Stimulated activated naive CD8-positive, alpha-beta T cell treated with anti-CD3 and anti-CD28 coated beads, Interleukin-15, amount 100 ng/mL, for 72 hours (primary cell): ENCODE measurements around the gene PTGIS.

Experiments
- ATAC-seq: fragments of 150-1000 bp; cut with Tn5 transposase; 2 replicates; pipeline ENCODE4 v1.10.0; 2021; ENCODE audit warnings: mild to moderate bottlenecking, moderate library complexity
- DNase-seq, 2 donors: peaks; one replicate each; pipeline ENCODE4 v3.0.0; 2021 to 2022
- H3K27ac Mint-ChIP-seq, 2 donors: one replicate each; pipeline ENCODE4 v1.8.0; 2022; ENCODE audit warnings: mild to moderate bottlenecking in 2 of 2, mixed read lengths in 2 of 2, moderate library complexity in 2 of 2
- H3K27me3 Mint-ChIP-seq: one replicate; pipeline ENCODE4 v1.8.0; 2022; ENCODE audit warnings: mixed read lengths
- H3K4me1 Mint-ChIP-seq: one replicate; pipeline ENCODE4 v1.8.0; 2022; ENCODE audit warnings: mild to moderate bottlenecking, mixed read lengths
- H3K4me3 Mint-ChIP-seq, 2 donors: one replicate each; pipeline ENCODE4 v1.8.0; 2022; ENCODE audit warnings: mild to moderate bottlenecking in 2 of 2, mixed read lengths in 2 of 2, moderate library complexity in 1 of 2
- H3K9me3 Mint-ChIP-seq, 2 donors: one replicate each; pipeline ENCODE4 v1.8.0; 2022; ENCODE audit warnings: mixed read lengths in 2 of 2

Gene PTGIS

DNA sequence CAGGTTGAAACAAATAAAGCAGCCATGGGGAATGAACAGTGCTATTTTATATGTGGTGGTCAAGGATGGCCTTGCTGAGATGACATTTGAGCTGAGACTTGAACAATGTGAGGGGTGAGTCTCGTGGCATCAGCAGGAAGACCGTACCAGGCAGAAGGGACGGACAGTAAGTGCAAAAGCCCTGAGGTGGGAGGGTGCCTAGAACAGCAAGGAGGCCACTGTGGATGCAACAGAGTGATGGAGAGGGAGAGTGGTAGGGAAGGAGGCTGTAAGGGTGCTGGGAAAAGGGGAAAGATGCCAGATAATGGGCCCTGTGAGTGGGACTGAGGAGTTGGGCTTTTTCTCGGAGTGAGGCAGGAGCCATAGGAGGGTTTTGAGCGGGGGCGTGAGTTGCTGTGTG lies 97.0 kb downstream of the PTGIS start:
- H3K4me3 Mint-ChIP-seq: no peak overlapping the region
- peaks cover 64% of the 10 kb centered on the region for H3K27me3 Mint-ChIP-seq

DNA sequence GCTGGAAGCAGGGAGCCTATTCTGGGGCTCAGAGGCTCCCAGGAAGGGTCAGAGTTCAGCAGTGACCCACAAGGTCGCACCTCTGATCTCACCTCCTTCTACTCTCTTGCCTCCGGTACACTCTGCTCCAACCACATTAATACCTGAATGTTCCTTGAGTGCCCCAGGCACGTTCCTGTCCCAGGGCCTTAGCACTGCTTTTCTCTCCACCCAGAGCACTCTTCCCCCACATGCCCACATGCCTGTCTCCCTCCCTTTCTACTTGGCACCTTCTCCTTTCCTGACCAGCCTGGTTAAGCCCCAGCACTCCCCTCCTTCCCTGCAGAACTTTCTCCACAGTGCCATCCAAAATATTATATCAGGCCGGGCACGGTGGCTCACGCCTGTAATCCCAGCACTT lies 98.9 kb downstream of the PTGIS start:
- H3K4me1 Mint-ChIP-seq: no peaks in the 10 kb centered on the region
- no peak overlapping the region for H3K4me3 Mint-ChIP-seq
- no peak for ATAC-seq
- no peak overlapping the region for H3K27ac Mint-ChIP-seq
- H3K27me3 Mint-ChIP-seq: peaks cover 59% of the 10 kb centered on the region
- H3K9me3 Mint-ChIP-seq: no peaks in the 10 kb centered on the region
- DNase-seq: no peak

More for the DNA sequence above, 97.0 kb downstream of the PTGIS start:
- no peaks in the 10 kb centered on the region for H3K9me3 Mint-ChIP-seq
- no peak overlapping the region for H3K27ac Mint-ChIP-seq
- DNase-seq (no peak), ATAC-seq (no peak)
- no peaks in the 10 kb centered on the region for H3K4me1 Mint-ChIP-seq

DNA sequence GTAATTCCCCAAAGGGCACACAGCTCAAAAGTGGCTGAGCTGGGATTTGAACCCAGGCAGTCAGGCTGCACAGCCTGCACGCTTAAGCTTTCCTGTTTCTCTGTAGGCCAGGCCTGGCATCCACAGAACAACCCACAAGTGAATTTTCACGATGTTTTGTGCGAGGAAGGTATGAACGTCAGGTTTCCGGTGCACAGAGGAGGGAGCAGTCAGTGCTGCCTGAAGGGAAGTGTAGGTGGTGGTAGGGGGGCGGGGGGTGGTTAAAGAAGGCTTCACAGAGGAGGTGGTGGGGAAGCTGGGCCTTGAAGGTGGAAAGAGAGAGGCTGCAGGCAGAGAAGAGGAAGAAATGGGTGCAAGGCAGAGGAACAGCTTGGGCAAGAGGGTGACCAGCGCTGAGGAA lies 99.5 kb downstream of the PTGIS start:
- Mint-ChIP-seq H3K27ac (no peak overlapping the region), H3K4me3 (no peak overlapping the region), H3K4me1 (no peaks in the 10 kb centered on the region), H3K9me3 (no peaks in the 10 kb centered on the region), H3K27me3 (peaks cover 59% of the 10 kb centered on the region)
- ATAC-seq (no peak), DNase-seq (no peak)

DNA sequence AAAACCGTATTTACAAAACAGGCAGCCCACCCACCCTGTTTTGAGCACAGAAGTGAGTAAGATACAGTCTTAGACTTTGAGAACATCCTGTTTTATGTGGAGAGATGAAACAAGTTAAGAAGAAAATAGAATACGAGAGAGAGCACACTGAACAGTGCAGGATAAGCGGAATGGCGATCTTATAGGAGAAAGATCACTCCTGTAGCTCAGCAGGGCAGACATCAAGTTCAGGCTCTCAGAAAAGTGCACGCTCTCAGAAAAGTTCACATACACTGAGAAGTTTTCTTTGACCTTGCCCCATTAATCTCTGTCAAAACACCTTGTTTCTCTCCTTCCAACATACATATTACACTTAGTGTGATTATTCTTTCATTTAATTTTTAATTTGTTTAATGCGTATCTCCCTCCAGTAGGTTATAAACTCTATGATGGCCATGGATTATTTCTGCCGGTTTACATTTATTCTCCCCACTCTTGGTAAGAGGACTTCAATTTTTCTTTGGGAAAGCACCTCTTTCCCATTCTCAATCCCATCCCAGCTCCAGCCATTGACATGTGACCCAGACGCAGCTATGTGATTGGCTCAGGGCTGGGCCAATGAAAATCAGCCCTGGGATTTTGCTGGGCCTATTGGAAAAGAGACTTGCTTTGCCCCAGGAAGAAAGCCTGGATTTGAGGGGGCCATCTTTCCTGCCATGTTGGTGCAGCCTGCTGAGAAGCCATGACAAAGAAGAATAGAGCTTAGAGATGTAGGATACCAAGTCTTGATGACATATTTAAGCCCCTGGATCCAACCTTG lies 101.6 kb downstream of the PTGIS start:
- DNase-seq: no peak
- no peak overlapping the region for H3K27ac Mint-ChIP-seq
- no peaks in the 10 kb centered on the region for H3K9me3 Mint-ChIP-seq
- no peaks in the 10 kb centered on the region for H3K4me1 Mint-ChIP-seq
- no peak overlapping the region for H3K4me3 Mint-ChIP-seq
- peaks cover 70% of the 10 kb centered on the region for H3K27me3 Mint-ChIP-seq
- ATAC-seq: no peak

DNA sequence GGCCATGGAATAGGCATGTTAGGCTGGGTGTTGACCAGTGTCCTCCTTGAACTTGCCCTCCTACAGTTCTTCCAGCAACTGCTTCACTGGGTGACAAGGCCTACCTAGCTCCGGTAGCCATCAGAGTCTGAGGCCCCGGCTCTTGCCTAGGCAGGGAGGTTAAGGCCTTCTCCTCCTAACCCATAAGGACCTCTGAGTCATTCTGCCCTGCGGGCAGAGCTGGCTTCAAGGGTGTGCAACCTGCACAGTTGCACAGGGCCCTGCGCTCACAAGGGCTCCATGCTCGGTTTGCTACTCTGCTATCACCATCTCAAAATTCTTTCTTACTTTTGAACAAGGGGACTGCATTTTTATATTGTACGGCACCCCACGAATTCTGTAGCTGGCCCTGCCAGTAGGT lies 103.4 kb downstream of the PTGIS start:
- Mint-ChIP-seq H3K27me3 (peaks cover 64% of the 10 kb centered on the region), H3K4me3 (no peak overlapping the region)
- no peak for ATAC-seq

DNA sequence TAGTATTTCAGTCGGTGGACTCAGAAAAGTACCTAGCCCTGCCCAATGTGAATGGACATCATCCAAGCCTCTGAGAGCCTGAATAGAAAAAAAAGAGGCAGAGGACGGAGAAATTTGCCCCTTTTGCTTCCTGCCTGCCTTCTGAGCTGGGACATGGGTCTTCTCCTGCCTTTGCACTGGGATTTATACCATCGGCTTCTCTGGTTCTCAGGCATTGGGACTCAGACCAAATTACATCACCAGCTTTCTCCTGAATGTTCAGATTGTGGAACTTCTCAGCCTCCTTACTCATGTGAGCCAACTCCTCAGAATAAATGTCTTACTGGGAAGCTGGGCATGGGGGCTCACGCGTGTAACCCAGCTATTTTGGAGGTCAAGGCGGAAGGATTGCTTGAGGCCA lies 105.3 kb downstream of the PTGIS start:
- DNase-seq (no peak), ATAC-seq (no peak)
- no peak overlapping the region for H3K4me3 Mint-ChIP-seq
- peaks cover 60% of the 10 kb centered on the region for H3K27me3 Mint-ChIP-seq
- H3K27ac Mint-ChIP-seq: no peak overlapping the region
- no peaks in the 10 kb centered on the region for H3K9me3 Mint-ChIP-seq
- H3K4me1 Mint-ChIP-seq: no peaks in the 10 kb centered on the region

More for the DNA sequence above, 103.4 kb downstream of the PTGIS start:
- H3K9me3 Mint-ChIP-seq: no peaks in the 10 kb centered on the region
- no peaks in the 10 kb centered on the region for H3K4me1 Mint-ChIP-seq
- H3K27ac Mint-ChIP-seq: no peak overlapping the region
- DNase-seq: no peak

DNA sequence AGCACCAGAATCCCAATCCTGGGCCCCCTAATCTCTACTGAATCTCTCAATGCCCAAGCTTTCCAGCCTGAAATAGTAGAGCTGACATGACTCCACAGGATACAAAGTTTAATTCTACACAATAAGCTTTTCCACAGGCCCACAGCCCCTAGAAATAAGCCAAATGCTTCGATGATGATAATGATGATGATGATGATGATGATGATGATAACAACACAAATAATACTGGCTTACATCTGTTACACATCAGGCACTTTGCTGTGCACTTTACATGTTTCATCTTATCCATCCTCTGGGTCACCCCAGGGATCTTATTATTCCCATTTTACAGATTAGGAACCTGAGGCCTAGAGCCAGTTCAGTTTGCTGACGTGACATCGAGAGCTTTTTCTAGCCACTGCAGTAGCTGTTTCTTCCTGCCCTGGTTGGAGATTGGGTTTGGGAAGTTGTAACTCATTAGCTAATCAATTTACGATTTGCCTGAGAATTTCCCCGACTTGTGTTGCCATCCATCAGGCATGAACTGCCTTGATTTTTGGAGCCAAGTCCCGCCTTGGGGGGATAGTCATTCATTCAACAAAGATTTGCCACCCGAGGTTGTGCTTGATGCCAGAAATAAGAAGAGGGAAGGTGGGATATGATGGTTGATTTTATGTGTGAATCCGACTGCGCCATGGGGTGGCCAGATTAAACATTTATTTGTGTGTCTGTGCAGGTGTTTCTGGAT lies 105.9 kb downstream of the PTGIS start:
- H3K4me3 Mint-ChIP-seq: no peak overlapping the region
- no peaks in the 10 kb centered on the region for H3K9me3 Mint-ChIP-seq
- peaks cover 54% of the 10 kb centered on the region for H3K27me3 Mint-ChIP-seq
- H3K27ac Mint-ChIP-seq: no peak overlapping the region
- H3K4me1 Mint-ChIP-seq: no peaks in the 10 kb centered on the region
- no peak for DNase-seq
- ATAC-seq: no peak

DNA sequence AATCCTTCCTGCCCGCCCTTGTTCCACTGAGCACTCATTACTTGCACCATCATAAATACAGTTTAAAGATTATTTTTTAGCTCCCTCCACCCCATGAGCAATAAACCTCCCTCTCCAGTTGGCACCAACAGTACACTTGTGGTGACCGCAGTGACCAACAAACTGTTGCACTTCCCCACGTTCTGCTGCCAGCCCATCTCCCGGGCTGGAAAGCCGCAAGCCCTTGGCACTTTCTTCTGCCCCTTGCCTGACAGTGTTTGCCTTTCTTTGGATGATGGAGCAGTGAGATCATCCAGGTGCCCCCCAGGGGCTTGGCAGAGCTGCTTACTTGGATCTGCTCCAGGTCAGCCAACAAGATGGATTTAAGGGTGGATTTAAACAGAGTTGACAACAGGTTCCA lies 107.0 kb downstream of the PTGIS start:
- ATAC-seq (no peak), DNase-seq (no peak)
- peaks cover 60% of the 10 kb centered on the region for H3K27me3 Mint-ChIP-seq
- H3K27ac Mint-ChIP-seq: no peak overlapping the region
- H3K4me3 Mint-ChIP-seq: no peak overlapping the region
- no peaks in the 10 kb centered on the region for H3K9me3 Mint-ChIP-seq
- no peaks in the 10 kb centered on the region for H3K4me1 Mint-ChIP-seq

DNA sequence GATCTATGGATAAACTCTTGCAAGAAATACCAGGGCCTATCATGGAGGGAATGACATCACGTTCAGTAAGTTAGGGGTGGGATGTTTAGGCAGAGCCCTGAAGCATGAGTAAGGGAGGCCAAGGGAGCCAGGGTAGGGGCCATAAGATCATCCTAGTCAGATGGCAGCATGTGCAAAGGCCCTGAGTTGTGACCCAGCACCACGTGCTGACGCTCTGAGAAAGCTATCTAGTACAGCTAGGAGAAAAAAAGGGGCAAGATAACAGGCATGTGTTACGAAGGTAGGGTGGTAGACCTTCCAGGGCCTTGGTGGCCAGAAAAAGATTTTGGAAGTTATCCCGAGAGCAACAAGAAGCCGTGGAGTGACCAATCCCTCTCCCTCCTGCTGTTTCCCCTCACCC lies 107.8 kb downstream of the PTGIS start:
- Mint-ChIP-seq H3K27ac (no peak overlapping the region), H3K4me3 (no peak overlapping the region), H3K9me3 (no peaks in the 10 kb centered on the region), H3K4me1 (no peaks in the 10 kb centered on the region), H3K27me3 (peaks cover 58% of the 10 kb centered on the region)
- ATAC-seq: no peak
- no peak for DNase-seq

DNA sequence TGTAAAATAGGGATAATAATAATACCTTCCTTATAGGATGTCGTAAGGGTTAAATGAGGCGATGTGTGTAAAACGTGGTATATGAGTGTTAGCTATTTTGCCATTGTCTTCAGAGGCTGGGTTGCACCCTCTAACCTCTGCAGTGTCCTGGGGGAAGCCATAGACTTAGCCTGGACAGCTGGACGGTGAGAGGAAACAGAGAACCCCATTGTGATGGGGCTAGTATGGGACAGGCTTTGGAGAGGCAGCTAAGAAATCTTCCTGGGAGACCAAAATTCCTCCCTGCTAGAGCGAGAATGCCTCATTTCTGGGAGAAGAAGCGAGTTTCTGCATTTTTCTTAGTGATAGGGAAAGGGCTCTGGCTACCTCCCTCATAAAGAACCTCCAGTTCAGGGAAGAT lies 108.3 kb downstream of the PTGIS start:
- Mint-ChIP-seq H3K4me3 (no peak overlapping the region), H3K27ac (no peak overlapping the region), H3K27me3 (peaks cover 58% of the 10 kb centered on the region), H3K4me1 (no peaks in the 10 kb centered on the region), H3K9me3 (no peaks in the 10 kb centered on the region)
- ATAC-seq (no peak), DNase-seq (no peak)

DNA sequence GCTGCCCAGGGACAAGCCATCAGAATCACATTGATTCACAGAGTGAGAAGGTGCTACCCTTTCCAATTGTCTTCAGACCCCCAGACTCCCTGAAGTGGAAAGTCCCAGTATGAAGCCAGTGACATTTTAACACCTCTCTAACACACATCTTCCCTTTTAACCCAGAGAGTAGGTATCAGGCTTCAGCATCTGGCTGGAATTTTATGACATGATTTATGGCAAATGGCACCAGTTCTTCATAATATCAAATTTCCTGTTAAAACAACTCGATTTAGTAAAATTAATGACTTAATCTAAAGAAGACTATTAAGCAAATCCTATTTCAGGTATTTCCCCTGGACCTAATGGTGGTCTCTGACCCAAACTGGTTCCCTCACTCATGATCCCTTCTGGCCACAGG lies 110.5 kb downstream of the PTGIS start:
- no peak for DNase-seq

DNA sequence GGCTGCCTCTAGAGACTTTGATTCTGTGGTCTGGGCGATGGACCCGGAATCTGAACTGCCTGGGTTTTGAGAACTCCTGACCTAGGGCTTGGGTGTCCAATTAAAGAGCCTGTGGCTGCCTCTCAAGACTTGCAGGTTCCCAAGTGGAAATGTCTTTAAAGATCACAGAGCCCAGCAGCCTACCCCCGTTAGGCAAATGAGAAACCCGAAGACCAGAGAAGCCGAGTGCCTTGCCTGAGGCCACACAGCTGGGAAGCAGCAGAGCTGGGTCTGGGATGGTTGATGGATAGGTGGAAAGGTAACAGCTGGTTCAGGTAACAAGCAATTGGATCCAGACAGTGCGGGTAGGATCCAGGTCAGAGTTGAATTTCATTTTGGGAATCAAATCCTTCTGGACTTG lies 111.3 kb downstream of the PTGIS start:
- Mint-ChIP-seq H3K4me1 (no peaks in the 10 kb centered on the region), H3K4me3 (no peak overlapping the region), H3K9me3 (no peaks in the 10 kb centered on the region), H3K27ac (no peak overlapping the region), H3K27me3 (peaks cover 73% of the 10 kb centered on the region)
- ATAC-seq: no peak
- no peak for DNase-seq

More for the DNA sequence above, 110.5 kb downstream of the PTGIS start:
- no peaks in the 10 kb centered on the region for H3K4me1 Mint-ChIP-seq
- ATAC-seq: no peak
- no peak overlapping the region for H3K4me3 Mint-ChIP-seq
- no peak overlapping the region for H3K27ac Mint-ChIP-seq
- peaks cover 76% of the 10 kb centered on the region for H3K27me3 Mint-ChIP-seq
- H3K9me3 Mint-ChIP-seq: no peaks in the 10 kb centered on the region

DNA sequence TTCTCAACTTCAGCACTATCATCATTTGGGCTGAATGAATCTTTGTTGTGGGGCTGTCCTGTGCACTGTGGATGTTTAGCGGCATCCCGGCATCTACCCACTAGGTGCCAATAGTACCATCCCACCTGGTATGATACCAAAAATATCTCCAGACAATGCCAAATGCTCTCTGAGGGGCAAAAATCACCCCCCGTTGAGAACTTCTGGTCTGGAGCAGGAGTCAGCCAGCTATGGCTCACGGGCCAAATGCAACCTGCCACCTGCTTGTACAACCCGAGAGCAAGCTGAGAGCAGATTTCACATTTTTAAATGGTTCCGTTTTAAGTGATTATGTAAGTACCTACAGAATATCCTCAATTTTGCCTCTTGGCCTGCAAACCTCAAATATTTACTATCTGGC lies 112.2 kb downstream of the PTGIS start:
- no peaks in the 10 kb centered on the region for H3K4me1 Mint-ChIP-seq
- DNase-seq: no peak
- ATAC-seq: no peak
- no peaks in the 10 kb centered on the region for H3K9me3 Mint-ChIP-seq
- no peak overlapping the region for H3K27ac Mint-ChIP-seq
- H3K27me3 Mint-ChIP-seq: peaks cover 67% of the 10 kb centered on the region
- H3K4me3 Mint-ChIP-seq: no peak overlapping the region
